CD4-positive, alpha-beta T cell treated with Interleukin-12 subunit alpha and Interleukin-12 subunit beta, for 1 hour (primary cell): ENCODE data around the gene SPTB.

Source experiments
- DNase-seq: peaks from one replicate; pipeline ENCODE4 v3.0.0-alpha.2; 2020

SPTB gene

DNA sequence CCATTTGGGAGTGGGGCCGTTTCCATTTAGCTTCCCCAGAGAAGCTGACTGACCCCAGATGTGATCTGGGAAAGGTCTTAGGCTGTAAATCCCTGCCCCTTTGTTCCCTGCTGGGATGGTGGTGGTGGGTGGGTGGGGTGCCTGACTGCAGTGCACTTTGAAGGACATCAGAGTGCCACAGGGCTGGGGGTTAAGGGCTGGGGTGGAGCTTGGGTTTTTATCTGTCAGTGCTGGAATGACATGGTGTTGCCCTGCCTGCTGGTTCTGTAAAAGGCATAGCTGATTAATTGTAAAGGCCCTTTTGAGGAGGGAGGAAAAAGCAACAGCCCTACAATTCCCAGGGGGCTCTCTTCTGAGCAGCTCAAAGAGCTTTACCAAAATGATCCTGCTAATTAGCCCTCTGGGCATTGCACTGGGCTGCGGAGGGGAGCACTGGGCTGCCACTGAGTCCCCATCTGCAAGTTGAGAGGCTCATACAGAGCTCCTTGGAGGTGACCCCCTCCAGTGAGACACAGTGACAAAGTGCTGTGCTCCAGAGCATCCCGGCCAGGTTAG is 154.4 kb downstream of the SPTB start:
- DNase-seq, result no peak

DNA sequence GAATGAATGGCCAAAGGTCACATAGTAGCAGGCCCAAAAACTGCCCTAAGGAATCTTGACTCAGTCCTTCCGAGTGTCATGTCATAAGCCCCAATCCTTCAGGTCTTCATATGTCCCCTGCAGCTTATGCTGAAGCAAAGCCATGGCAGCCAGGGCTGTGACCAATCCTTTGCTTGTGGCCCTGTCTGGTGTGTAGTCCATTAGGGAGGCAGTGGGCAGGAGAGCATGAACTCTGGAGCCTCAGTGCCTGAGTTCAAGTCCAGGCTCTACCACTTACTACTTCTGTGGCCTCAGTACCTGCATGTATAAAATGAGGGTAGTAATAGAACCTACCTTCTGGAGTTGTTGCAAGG is 155.2 kb downstream of the SPTB start:
- no peak for DNase-seq

DNA sequence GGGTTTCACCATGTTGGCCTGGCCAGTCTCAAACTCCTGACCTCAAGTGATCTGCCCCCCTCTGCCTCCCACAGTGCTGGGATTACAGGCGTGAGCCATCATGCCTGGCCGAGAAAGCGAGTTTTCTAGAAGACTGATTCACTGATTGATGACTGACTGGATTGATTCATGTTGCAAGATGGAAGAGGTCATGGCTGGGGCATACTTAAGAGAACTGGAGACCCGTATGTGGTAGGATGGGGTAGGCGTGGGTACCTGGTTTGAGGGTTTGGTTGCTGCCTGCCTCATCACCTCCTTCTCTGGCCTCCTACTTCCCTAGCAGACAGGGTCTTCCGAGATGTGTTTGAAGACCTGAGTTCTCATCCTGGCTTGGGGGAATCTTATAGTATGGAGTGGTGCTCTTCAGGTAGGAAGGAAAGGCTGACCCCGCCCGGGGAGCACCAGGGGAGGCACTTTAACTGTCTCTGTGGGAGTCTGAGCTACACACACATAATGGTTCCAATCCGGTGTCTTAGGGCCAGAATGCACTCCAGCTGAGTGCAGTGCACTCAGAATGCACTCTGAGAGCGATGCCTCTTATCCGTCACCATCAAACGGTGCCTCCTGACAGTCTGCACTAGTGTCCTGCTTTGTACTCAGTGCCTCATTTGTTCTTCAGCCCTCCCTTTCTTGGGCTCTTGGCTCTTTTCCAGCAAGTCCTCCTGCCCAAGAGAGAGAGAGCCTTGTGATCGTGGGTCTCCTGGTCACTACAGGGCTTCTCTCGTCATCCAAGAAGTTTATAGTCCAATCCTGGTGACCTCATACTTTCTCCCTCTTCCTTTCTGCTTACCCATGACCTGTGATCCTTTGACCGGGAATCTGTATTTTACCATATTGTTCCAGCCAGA is 155.8 kb downstream of the SPTB start:
- DNase-seq, result peak; percentile 43

DNA sequence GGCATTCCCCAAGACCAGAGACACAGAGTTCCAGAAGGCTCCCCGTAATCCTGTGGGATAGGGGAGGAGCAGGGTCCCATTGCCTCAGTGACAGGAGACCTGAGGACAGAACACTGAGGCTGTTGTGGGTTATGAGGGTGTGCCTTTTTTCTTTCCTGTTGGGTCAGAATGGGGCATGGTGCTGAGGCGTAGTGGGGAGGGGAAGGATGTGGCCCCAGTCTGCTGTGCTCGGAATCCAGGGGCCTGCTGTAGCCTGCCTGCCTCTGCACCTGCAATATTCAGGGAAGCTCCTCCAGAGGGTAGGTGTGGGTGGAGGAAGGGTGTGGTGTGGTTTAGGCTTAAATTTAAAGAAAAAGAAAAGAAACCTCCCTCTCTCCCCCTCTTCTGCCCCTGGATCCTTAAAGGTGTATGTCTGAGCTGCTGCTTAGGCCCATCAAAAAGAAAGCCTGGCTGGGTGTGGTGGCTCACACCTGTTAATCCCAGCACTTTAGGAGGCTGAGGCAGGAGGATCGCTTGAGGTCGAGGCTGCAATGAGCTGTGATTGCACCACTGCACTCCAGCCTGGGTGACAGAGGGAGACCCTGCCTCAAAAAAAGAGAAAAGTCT is 156.8 kb downstream of the SPTB start:
- DNase-seq, result peak; percentile 58

DNA sequence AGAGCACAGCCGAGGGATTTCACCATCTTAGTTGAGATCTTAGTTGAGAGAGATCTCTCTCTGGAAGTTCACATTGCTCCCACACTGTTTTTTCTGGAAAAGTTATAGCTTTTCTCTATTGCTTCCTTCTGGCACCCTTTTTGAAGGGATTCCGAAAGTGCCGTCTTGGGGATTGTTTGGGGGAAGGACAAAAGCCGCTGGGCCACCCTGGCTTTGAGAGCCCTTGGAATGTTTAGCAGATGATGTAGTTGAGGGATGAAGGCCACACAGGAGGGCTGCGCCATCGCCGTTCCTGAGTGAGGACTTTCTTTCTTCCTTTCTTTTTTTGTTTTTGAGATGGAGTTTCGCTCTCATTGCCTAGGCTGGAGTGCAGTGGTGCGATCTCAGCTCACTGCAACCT is 157.8 kb downstream of the SPTB start:
- DNase-seq, result no peak

DNA sequence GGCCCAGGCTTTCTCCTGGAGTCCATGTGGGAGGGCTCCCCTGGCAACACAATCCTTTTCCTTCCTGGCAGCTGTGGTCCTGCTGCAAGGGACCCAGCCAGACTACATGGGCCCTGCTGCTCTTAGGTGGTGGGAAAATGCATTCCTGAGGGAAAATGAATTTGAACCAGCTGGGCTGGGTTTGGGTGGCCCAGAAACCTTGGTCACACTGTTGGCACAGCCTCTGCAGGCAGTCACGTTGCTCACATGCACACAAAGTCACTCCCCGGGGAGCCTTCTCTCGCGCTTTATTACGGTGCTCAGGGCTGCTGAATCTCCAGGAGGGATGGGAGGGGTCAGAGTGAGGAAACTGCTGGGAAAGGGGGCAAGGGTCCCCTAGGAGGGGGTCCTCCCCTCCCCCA is 158.3 kb downstream of the SPTB start:
- DNase-seq, result no peak

DNA sequence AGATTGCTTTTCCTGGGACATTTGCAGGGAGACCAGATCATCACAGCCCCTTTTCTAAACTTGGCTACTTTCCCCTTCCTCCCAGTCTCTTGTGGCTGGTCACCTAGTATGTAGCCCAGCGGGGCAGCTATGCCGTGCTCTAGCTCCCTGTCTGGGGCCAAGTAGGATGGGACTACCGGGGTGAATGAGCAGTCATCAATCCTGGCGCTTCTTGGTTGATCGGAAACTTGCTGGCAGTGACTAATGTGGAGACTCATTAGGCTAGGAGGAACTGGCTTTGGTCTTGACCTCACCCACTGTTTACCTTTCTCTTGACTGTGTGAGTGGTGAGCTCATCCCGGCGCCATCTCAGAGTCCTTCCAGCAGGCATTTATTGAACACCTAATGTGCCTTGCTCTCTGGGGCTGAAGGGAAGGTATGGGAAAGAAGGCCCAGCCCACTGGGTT is 159.6 kb downstream of the SPTB start:
- no peak for DNase-seq

DNA sequence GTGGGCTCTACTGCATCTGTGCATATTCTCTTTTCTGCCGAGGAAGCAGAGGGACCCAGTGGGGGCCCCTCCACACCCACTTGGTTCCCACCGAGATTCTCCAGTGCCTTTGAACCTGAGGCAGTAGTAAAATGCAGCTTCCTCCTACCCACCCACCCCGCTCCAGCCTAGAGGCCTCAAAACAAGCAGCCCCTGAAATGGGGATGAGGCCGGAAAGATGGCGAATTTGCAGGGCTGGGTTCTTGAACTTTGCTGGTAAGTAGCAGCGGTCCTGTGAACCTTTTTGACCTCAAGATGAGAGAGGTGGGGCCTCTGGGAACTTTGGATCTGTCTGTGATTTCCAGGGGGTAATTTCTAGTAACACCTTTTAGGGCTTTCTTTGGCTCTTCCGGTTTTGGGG is 160.1 kb downstream of the SPTB start:
- no peak for DNase-seq

DNA sequence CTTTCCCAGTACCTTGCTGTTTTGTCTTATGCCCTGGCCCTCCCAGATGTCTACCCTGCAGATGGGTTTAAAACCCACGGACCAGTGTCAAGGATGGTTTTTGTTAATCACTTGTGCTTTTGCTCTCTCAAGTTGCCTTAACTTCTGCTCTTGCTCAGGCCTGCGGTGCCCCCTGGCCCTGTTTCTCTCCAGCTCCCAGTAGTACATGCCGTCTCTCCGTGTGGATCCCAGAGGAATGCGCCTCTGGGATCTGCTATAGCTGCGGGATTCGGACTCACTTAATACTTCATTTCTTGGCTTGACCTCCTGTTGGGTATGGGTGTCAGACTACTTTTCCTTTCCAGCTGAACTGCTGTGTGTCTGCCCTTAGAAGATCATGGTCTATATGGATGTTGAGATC is 160.9 kb downstream of the SPTB start:
- DNase-seq, result no peak

DNA sequence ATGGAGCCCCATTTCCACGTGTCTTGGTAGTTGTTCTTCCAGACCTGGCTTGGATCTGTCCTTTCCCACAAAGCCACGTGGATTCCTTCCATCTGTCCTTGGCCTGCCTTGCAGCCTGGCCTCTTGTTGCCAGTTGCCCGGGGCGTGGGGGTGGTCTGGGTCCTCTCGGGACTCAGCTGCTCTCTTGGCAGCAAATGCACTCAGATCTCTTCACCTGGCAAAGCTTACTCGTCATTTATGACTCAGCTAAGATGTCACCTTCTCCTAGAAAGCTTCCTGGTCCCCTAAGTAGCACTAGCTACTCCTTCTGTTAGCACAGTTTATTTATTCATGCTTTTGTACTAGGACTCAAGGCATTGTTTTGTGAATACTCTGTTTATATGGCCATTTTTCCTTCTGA is 161.8 kb downstream of the SPTB start:
- DNase-seq, result no peak

DNA sequence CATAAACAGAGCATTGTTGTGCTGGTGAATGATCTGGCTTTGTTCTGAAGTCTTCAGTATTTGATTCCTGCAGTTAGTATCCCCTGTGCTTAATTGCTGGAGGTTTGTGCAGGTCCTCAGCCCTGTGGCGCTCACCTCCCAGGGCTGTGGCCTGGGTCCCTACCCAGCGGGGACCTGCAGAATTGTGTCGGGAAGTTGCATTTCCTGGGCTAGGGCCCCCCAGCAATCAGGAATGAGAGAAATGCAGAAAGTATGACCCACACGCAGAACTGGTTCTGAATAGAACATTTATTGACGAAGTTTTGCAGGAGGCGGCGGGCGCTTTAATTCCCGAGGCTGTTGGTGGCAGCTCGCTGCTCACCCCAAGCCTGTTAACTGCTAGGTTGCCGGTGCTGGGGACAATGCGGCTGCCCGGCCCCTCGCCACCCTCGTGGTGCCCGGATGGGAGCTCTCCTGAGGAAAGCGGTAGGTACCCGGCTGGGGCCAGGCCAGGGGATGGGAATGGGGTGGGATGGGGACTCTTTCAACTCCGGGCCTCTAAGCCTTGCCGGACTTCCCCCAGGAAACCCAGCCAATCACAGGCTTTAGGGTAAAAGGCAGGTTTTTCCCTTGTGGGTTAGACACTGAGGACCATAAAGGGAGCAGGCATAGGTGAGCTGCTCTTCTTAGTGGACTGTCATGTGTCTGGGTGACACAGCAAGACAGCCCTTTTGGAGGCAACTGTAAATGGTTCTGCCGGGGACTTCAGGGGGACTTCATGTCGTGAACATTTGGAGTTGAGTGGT is 163.9 kb downstream of the SPTB start:
- no peak for DNase-seq

DNA sequence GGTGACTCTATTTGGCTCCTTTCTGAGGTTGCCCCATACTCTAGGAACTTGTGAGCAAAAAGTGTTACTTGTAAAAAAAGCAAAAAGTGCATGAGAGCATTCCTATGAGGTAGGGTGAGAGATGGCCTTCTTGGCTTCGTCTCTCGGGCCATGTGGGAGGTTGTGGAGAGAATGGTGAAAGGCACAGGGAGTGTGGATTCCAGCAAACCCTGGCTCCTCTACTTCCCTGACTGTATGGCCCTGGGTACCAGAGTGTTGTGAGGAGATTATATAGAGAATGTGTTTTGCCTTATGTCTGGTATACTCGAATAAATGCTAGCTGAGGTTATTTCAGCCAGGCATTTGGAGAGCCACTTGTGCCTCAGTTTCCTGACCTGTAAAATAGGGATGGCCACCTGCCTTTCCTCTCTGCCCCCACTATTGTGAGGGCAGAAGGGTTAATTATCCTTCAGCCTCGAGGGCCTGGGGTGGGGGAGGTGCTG is 164.5 kb downstream of the SPTB start:
- no peak for DNase-seq

DNA sequence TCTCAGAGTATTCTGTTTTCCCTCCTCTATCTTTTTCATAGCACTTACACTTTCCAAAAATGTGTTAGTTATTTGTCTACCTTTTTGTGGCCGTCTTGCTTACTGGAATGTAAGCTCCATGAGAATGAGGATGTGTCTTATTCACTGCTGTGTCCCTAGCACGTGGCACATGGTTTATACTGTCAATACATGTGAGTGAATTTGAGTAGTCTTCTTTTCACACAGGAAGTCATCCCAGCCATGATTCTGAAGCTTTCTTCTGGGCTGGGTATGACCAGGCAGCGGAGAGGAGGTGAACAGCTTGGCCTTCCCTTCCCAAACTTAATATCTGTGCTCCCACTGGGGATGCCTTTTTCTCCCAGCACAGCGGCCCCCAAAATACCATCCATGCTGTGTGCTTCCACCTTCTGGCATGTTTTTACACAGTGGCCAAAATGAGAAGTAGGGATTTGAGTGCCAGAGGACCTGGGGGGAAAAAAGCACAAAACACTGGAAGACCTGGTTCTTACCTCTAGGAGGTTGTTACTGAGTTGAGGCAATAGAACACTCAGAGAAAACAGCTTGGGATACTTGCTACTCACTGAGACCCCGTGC is 165.2 kb downstream of the SPTB start:
- no peak for DNase-seq

DNA sequence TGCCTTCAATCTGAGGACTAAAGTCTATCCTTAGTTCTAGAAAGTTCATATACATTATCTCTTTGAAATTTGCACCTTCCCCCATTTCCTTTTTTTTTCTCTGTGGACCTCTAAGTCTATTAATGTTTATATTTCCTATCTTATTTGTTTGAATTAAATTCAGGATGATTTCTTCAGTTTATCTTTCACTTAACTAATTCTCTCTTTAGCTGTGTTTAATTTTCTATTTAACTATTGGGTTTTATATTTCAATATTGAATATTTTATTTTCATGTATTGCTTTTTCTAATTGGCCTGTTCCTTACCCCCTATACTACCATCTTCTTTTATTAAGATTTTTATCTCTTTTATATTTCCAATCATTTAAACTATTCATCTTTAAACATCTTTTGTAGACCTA is 166.0 kb downstream of the SPTB start:
- DNase-seq, result no peak

DNA sequence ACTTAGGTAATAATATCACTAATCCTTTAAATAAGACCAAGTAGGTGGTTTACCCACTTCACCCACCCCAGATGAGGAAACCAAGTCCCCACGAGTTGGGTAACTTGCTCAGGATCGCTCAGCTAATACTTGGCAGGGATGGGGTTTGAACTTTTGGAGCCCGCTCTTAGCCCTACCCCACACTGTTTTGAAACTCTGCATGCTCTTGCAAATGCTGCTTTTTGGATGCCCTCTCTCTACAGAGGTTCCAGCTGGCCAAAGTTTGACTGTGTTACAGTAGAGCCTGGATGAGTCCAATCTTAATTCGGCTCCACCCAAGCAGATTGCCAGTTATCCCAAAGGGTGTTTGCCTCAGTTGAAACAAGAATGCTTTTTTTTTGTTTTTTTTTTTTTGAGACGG is 168.7 kb downstream of the SPTB start:
- no peak for DNase-seq

DNA sequence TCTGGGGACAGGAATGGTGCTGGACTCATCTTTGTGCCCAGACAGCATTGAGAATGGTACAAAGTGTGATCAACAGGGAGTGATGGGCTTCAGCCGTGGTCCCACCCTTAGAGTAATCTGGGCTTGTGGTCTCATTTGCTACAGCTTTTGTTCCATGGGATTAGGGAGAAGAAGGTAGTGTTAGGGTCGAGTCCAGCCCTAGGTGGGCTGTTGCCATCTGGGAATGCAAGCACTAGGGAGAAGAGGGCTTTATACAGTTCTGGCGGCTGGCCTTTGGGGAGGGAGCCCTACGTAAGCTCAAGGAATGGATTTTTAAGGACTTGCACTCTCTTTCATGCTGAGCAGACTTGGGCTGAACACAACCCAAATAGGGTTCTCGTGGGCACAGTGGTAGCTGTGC is 170.6 kb downstream of the SPTB start:
- no peak for DNase-seq

DNA sequence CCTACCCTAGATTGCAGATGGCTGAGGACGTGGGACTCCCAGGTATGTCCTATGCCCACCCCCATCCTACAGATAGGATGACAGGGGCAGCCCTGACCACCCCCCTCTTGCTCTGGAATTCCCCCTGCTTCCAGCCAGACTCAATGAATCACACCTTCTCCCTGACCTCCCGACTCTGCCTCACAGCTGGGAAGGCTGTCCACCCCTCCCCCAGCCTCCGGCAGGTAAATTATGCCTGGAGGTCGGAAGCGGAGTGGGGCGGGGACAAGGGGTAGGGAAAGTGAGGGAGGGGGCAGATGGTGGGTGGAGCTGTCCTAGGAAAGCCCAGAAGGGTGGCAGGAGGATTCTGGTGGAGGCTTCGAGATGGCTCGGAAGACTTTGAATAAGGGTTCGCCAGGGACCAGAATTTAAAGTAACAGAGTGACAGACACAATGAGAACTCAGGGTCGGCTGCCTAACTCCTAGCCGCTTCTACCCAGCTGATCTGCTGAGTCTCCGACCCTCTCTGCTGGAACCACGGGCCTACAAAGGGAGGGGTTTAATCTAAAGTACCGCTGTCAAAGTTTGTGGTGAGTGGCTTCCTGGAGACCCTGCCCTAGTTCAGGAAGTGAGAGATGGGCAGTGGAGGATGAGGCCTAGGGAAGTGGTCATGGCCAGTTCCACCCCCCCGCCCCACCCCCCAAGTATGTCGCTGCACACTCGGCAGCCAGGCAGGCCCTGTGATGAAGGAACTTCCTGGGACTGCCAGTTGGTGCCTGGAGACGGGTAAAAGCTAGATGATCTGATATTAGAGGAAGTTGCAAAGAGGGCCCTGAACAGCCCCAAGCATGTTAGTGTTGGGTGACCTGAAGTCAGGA is 171.3 kb downstream of the SPTB start:
- peak; percentile 58 for DNase-seq

DNA sequence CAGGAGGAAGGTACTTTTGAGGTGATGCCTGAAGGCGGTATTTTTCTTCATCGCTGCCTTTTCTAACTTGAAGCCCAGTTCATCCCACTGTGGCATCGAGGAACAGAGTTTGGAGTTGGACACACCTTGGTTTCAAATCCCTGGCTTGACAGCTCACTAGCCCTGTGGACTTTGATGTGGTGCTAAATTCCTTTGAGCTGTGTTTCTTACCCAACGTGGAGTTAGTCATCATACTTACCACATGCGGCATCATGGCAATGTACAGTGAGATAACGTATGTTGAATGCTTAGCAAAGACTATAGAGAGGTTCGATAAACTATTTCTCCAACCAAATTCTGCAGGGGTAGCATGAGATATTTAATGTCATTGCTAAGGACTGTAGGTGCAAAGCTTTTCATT is 172.0 kb downstream of the SPTB start:
- DNase-seq, result peak; percentile 44

DNA sequence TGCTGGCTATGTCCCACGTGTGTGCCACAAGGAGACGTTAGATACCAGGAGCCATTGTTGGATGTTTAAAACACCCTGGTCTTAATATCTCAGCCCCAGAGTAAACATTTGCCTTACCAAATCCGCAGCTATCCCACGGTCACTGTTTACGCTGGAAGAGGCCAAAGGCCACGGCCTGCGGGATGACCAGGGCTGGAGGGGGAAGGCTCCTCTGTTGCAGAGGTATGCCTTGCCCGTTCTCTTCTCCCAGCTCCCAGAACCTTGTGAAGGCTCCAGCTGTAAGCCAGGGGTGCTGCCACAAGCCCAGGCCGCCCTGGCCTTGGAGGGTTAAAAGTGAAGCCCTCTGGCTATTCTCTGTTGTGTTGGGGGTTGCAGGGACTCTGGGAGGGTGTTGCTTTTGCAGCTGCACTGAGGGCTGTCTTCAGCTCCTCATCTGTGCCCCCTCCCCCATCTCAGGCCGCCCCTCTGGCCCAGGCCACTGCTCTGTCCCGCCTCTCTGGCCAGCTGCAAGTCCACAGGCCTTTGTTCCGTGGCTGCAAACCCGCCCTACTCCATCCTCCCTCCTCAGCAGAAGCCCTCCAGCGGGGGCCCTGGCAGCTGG is 173.0 kb downstream of the SPTB start:
- DNase-seq, result no peak

DNA sequence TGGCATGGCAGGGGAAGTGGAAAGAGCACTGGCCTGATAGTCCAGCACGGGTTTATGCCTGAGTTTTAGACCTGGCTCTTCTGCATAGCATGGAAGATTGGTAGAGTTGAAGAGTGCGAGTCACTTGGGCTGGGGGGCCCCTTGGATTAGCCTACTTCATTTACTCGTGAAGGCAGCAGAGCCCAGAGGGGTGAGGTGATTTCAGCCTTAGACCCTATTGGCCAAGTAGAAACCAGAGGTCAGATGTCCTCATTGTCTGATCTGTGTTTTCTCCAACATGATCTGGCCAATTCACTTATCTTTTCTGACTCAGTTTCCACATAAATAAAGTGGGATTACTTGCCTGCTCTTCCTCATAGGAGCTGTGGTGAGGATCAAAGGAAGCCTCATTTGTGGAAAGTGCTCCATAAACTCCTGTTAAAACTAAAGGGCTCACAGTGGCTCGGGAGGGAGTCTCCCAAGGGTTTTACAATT is 173.6 kb downstream of the SPTB start:
- DNase-seq, result no peak

DNA sequence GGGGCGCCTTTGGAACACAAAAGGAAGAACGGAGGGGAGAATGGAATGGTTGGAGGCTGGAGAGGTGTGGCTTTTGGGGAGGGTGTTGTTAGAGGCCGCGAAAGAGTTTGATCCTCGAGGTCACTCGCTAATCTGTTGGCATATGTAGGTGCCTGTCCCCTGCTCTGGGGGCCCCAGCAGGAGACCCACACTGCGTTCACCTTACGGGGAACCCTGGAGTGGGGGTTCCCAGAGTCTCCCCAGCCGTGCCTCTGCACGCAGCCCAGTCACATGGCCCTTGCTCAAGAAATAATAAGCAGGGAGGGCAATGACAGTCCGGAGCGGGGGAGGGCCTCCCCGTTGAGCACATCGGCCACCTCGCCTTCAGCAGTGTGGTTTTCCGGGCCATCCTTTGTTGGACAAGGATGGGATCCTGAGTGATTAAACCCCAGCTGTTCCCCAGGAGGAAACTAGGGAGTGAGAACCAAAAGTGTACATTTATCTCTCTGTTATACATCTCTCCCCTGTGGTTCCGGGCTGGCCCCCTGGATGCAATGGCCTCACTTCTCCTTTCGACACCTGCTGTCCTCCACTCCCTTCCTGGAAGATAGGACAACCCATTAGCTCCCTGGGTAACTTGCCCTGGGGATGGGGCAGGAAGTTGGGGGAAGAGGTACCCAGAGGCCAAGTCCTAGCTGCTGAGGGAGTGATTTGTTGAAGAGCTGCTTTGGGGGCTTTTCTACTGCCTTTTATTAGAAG is 174.2 kb downstream of the SPTB start:
- no peak for DNase-seq
